GM21390 (cell line): ENCODE data around the gene OMG.
"Not testable (repeated sequence)": the region's sequence is repeated elsewhere in the genome, so short reads cannot be mapped to it uniquely, and the experiment has no call there.

Source experiments
- ATAC-seq: cut with Tn5 transposase; IDR thresholded peaks from one replicate; pipeline ENCODE4 v1.9.1; 2021; ENCODE audit not compliant: unreplicated experiment

OMG gene, protein sequence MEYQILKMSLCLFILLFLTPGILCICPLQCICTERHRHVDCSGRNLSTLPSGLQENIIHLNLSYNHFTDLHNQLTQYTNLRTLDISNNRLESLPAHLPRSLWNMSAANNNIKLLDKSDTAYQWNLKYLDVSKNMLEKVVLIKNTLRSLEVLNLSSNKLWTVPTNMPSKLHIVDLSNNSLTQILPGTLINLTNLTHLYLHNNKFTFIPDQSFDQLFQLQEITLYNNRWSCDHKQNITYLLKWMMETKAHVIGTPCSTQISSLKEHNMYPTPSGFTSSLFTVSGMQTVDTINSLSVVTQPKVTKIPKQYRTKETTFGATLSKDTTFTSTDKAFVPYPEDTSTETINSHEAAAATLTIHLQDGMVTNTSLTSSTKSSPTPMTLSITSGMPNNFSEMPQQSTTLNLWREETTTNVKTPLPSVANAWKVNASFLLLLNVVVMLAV

DNA sequence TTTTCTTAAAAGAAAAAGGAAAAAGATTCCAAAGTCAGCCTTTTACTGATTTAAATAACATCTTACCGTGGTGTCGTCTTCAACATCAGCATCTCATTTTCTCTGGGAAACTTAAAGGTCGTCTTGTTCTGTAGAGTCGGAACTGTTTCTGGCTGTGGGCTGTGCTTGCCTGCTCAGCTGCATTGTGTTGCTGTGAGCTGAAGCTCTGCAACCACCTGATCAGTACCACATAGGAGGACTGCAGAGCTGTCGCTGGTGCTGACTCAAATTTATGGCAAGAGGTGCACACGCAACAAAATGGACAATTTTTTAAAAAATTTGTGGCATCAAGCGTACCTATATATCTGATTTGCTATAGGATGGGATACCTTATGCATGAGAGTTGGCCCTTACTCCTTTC, at the start of gene OMG:
OMG (minus strand) TSS at position 150 of the 400 bp plus-strand sequence. CDS start 908 bp downstream, outside the sequence.
- no peak for ATAC-seq

DNA sequence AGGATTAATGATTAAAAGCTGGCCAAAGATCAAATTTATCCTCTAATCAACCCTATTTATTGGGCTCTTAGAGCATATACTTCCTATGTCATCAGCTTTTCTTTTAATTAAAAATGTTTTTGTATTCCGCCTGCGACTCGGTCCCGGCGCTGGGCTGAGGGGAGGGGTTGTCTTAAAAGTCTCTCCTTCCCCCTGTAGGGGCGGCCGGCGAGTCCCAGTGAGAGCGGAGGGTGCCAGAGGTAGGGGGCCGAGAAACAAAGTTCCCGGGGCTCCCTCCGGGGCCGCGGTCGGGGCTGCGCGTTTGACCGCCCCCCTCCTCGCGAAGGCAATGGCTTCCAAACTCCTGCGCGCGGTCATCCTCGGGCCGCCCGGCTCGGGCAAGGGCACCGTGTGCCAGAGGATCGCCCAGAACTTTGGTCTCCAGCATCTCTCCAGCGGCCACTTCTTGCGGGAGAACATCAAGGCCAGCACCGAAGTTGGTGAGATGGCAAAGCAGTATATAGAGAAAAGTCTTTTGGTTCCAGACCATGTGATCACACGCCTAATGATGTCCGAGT, 48.2 kb upstream of the OMG start:
- not testable (repeated sequence) for ATAC-seq

DNA sequence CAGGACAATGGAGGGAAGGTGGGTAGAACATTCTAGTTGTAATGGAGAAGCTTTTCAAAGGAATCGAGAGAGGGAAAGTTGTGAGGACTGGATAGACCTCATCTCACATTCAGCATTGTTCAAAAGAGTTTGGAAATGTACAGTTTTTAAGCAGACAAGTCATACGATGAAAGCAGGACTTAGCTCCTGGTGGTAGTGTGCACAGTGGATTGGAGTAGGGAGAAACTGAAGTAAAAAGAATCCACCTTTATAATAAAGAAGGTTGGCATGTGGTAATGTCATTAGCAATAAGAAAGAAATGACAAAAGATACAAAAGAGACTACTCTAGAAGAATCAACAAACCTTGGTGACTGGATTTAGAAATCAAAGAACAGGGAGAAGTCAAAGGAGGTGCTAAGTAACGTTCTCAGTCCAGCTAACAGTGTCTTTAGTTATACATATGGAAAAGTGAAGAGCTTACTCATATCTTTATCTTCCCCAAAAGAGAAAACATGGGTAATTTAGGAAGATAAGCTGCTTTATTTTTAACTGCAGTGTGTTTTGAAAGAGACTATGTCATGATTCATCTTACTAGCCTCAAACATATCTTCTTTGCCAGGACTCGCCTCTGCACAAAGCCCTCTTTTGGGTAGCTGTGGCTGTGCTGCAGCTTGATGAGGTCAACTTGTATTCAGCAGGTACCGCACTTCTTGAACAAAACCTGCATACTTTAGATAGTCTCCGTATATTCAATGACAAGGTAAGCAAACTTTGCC, 43.0 kb upstream of the OMG start:
- ATAC-seq, result no peak

- ATAC-seq, result no peak
These were observed 32.2 kb upstream of the OMG start for GRCh38 chr17:31329221-31329620.

DNA sequence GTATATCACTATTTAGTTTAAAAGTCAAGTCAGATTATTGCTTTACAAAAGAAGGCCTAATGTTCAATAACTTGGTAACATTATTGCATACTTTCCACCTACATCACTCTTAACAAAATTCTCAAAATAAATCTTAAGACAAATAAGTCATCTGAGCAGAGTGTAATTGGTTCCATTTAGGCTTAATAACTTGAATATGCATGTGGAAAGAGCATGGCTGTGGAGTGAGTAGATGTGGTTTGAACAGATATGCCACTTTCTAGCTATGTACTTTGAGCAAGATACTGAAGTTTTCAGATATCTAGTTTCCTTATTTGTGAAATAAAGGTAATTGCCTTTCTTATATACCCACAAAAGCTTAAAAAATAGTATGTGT, 31.1 kb upstream of the OMG start:
- no peak for ATAC-seq

GRCh38 chr17:31327534-31328159, 30.6 kb upstream of the OMG start:
- ATAC-seq, result no peak

DNA sequence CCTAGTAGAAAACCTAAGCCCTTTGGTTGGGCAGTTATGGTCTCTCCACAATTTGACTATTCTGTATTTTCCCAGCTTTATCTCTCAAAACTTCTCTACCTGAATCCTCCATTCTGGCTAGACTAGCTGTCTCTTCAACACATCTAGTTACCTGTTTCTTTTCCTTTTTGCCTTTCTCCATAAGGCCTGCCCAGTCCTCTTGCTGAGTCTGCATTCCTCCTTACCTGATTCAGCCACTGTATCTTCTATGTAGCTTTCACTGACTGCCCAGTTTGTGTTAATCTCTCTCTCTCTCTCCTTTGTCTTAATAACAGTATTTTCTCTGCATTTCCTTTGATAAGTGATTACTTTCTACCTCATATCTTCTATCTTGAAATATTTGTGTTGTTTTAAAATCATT, 26.5 kb upstream of the OMG start:
- ATAC-seq, result no peak

DNA sequence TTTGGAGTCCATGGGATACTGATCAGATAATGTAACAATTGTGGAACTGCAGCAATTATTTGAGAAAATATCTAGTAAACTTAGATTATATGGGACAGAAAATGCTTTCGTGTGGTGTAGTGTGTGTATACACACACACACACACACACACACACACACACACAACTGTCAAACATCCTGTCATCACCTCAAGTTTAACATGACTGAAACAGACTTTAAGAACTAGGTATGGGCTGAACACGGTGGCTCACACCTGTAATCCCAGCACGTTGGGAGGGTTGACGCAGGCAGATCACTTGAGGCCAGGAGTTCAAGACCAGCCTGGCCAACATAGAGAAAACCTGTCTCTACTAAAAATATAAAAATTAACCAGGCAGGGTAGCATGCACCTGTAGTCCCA, 24.9 kb upstream of the OMG start:
- no peak for ATAC-seq

GRCh38 chr17:31321481-31321880, 24.4 kb upstream of the OMG start, which contains the start of gene EVI2A:
TSS of gene EVI2A (minus strand) at chr17:31321622. CDS start at chr17:31319013, 2,609 bp downstream.
- ATAC-seq, result no peak

DNA sequence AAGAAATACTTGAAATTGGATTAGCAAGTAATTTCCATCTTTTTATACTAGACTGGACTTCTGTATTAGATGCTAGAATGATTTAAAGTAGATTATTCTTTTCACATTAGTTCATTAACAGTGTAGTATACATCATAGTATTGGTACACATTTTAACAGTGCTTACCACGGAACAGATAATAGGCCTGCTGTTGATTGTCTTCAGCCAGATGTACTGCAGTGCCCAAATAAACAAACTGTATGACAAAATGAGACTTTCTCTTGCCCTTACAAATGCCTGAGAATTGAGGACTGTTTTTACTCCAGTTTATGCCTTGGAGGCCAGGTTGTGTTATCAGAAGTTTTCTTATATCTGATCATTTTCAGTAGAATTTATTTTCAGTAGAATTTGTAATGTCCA, 23.8 kb upstream of the OMG start:
- ATAC-seq, result no peak

DNA sequence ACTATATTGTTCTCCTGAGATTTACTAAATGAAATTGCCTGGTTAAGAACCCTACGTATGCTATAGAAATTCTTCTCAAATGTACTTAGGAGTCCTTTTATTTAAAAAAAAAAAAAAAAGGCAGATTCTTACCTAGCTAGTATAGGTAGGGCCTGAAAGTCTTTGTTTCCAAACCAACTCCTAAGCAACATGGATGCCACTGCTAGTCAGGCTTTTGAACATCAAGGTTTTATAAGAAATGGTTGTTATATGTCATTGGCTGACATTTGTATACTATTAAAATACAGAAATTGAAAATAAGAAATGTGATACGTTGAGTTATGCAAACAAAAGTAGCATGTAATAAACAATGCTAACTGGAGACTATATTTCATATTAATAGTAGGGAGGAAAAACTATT, 23.2 kb upstream of the OMG start:
- ATAC-seq, result no peak

DNA sequence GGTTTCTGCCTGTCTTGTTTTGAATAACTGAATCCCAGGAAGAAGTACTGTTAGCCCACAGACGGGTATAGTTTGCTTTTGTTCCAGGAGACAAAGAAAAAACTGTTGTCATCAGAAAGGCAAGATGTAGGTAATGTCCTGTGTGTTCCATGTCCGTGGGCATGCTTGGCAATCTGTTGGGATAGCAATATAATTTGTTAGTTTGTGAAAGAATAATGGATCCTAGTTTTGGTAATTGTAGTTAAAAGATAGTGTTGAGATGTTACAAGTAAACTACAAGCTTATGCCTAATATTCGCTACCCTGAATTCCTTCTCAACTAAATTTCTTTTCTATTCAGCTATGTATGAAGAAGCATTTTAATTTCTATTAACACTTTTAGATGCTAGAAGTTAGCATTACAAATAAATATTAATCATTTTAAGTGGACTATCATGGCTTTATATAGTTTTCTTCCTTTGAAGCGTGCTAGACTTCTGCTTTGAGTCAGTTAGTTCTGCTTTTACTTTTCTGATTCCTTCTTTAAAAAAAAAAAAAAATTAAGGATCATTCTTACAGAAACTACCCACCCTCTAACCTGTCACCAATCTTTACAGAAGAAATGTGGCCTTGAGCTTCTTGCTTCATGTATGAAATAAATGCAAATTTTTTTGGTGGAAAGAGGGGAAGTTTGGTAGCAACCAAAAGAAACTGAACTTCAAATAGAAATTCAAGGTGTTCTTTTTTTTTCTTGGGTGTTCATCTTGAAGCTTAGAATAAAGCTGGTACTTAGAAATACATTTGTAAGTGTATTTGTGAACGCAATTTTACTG, 22.0 kb upstream of the OMG start:
- ATAC-seq, result no peak

DNA sequence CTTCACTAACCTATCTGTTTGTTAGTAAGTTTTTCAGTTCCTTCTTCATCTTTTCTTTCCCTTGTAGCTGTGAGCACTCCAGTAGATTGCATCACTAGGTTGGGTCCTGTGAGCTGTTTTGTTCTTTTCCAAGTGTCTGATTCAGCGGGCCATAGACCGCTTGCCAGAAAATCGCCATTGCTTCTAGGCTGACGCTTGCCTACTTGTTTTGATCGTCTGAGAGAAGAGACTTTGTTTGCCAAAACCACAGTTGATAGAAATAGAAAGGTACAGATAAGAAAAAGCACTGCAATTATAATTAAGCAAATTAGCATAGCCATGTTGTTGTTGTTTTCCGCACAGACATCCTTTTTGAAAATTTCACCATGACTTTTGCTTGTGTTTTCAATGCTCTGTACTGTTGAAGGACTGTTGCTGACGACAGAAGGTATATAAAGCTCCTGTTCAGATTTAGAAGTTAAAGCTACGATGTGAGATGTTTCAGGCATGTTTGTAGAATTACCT, 21.3 kb upstream of the OMG start:
- peak; percentile 37 for ATAC-seq

- ATAC-seq, result no peak
These were observed 17.7 kb upstream of the OMG start for GRCh38 chr17:31314782-31315100.

DNA sequence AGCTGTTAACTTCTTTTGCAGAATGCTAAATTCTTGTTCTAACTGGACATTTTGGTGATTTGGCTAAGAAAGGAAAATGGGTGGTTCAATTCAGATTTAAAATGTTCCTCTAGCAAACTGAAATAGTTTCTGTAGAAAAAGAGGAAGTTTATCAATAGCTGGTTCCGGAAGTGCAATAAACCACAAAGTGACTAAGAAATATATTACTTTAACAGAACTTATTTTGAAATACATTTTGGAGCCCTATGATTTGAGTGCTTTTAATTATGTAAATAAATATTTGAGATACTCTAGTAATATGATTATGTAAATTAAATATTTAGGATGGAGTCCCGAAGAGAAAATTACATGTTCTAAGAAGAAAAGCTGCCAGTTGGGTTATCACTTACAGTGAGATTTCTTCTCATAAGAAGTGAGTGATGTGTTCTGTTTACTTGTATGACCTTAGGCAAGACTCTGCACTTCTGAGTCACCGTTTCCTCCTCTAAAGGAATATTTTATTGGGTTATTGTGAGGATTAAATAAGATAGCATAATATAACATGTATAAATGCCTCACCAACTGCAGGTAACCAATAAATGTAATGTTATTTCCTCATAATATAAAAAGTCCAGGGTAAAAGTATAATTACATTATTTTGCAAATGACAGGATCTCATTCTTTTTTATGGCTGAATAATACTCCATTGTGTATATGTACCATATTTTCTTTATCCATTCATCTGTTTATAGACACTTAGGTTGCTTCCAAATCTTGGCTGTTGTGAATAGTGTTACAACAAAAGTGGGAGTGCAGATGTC, 17.1 kb upstream of the OMG start, which contains the start of gene EVI2B:
EVI2B (minus strand) TSS at position 73 of the 800 bp plus-strand sequence. CDS start 8,445 bp downstream, outside the sequence.
- no peak for ATAC-seq

GRCh38 chr17:31312223-31312622, 15.2 kb upstream of the OMG start:
- ATAC-seq, result not testable (repeated sequence)

GRCh38 chr17:31311526-31311925, 14.5 kb upstream of the OMG start:
- no peak for ATAC-seq

- ATAC-seq, result no peak
These were observed 13.8 kb upstream of the OMG start for GRCh38 chr17:31310886-31311285.

- no peak for ATAC-seq
These were observed 13.2 kb upstream of the OMG start for GRCh38 chr17:31310260-31310659.

DNA sequence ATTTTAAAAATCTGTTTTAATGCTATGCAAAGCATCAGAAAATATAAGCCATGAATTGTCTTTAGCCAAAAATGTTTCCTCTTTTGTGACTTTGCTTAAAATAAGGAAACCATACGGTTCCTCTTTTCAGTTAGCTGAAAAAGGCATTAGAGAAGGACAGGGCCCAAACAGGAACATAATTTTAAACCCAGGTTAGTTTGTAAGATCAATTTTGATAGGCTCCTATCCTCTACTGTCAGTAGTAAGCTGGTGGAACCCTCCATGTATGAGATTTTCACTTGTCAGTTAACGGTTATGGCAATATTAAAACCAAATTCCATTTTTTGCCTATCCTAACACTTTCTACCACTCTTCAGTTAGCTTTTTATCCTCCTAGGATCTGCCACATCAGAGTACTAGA, 12.5 kb upstream of the OMG start:
- no peak for ATAC-seq
